ENCODE data around the gene ARSI.

DNA sequence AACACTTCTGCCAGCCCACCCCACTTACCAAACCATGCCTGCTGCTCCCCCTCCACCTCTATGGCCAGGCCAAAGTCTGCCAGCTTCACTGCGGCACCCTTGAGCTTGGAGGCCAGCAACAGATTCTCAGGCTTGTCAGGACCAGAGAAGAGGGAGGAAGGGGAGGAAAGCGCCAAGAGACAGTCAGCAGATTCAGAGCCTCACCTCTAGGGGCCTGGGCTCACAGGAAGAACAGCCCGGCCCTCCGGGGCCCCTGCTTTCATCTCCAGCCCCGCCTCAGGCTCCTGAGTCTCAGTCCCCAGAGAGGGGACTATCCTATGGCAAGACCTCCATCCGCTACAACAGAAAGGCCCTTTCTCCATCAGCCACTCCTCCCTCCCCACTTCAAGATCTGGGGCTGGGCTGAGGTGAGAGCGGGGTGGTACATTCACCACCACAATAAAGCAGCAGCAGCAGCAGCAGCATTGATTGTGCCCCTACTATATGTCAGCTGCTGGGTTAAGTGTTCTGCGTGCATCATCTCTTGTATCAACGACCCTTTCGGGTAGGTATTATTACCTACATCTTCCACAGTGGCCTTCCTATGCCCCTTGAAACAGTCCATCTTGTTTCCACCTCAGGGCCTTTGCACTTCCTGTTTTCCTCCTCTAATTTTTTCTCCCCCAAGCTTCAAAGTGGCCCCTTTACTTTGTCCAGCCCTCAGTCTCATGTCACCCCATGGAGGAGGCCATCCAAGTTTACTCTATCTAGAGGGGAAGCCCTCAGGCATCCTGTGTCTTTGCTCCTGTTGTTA, 49.1 kb downstream of the ARSI start:
- TF ChIP-seq, protein P1, sequence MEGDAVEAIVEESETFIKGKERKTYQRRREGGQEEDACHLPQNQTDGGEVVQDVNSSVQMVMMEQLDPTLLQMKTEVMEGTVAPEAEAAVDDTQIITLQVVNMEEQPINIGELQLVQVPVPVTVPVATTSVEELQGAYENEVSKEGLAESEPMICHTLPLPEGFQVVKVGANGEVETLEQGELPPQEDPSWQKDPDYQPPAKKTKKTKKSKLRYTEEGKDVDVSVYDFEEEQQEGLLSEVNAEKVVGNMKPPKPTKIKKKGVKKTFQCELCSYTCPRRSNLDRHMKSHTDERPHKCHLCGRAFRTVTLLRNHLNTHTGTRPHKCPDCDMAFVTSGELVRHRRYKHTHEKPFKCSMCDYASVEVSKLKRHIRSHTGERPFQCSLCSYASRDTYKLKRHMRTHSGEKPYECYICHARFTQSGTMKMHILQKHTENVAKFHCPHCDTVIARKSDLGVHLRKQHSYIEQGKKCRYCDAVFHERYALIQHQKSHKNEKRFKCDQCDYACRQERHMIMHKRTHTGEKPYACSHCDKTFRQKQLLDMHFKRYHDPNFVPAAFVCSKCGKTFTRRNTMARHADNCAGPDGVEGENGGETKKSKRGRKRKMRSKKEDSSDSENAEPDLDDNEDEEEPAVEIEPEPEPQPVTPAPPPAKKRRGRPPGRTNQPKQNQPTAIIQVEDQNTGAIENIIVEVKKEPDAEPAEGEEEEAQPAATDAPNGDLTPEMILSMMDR (IDR thresholded peaks at IDR 0.05) = no peak
- TF ChIP-seq POLR2A (IDR thresholded peaks at IDR 0.05) = no peak
